ENCODE results near the gene LMO1. TPM values are rescaled to one million over a fixed set of nuclear protein-coding genes. Genes with fewer than 3 reads are reported as not detected.

Gene LMO1
- total RNA-seq, 1 experiment from 2014 or later = 0.27 TPM

- TF ChIP-seq ATF3 (IDR thresholded peaks at IDR 0.05) = no peak
- TF ChIP-seq POLR2AphosphoS5 (IDR thresholded peaks at IDR 0.05; ENCODE audit: low read depth, low read length) = no peak
- no peak for TF ChIP-seq SP1 (IDR thresholded peaks at IDR 0.05; ENCODE audit: low read depth)
- no peak for TF ChIP-seq CEBPB (IDR thresholded peaks at IDR 0.05; ENCODE audit: low read depth)
- no peak for TF ChIP-seq ZFX (IDR thresholded peaks at IDR 0.05)
- H3K27me3 ChIP-seq (ENCODE audit: insufficient read depth, low read length) = no peaks in the 10 kb centered on the region
- ChIA-PET CTCF (no interaction called here), RAD21 (ENCODE audit: low non-redundant PET in 1 of 2, low total read pairs in 2 of 2, uncharacterized antibody in 2 of 2, unreplicated experiment in 2 of 2) (no interaction called here), POLR2A (no interaction called here)
- ATAC-seq (no peak), DNase-seq (ENCODE audit: low read depth, low spot score) (no peak)
- H4K20me1 ChIP-seq (ENCODE audit: insufficient read depth) = no peaks in the 10 kb centered on the region
- H3K9ac ChIP-seq (ENCODE audit: low read length) = no peak overlapping the region
- H3K79me2 ChIP-seq (ENCODE audit: insufficient read depth, low read length) = no peaks in the 10 kb centered on the region
- H3K9me2 ChIP-seq (ENCODE audit: insufficient read depth) = no peaks in the 10 kb centered on the region
- no peaks in the 10 kb centered on the region for H3K4me1 ChIP-seq (ENCODE audit: control insufficient read depth in 1 of 2, insufficient read depth in 2 of 2, low read length in 2 of 2)
- H2AFZ ChIP-seq (ENCODE audit: low read depth, low read length, poor library complexity, severe bottlenecking) = no peak overlapping the region
- H3K27ac ChIP-seq (ENCODE audit: low read depth, low read length) = no peak overlapping the region
- no peaks in the 10 kb centered on the region for H3K9me3 ChIP-seq (ENCODE audit: control insufficient read depth in 1 of 2, insufficient read depth in 1 of 2, low read depth in 1 of 2, low read length in 2 of 2)
- no TSS peak for BruUV-seq (replicated peaks)
- no peak overlapping the region for H3K4me2 ChIP-seq (ENCODE audit: low read length)
- H3K4me3 ChIP-seq (replicated peaks in 1 of 2; ENCODE audit: low read depth in 1 of 2, low read length in 2 of 2) = no peak overlapping the region
- no peaks in the 10 kb centered on the region for H3K36me3 ChIP-seq (ENCODE audit: control insufficient read depth in 1 of 2, insufficient read depth in 2 of 2, low read length in 2 of 2)
- intact Hi-C loops (cut with micrococcal nuclease) = no loop called here
Measured at GRCh38 chr11:8213376-8213775, 50.3 kb downstream of the LMO1 start.

- peak; percentile 82 for ATAC-seq
Measured at GRCh38 chr11:8209208-8209807, 54.4 kb downstream of the LMO1 start.

More at GRCh38 chr11:8209208-8209807, 54.4 kb downstream of the LMO1 start:
- ChIA-PET CTCF (interaction anchor here (1.6 kb wide), 1 partner anchor 17 kb away, joined by 6 read pairs; no protein-coding TSS in a partner anchor), POLR2A (no interaction called here), RAD21 (ENCODE audit: low non-redundant PET in 1 of 2, low total read pairs in 2 of 2, uncharacterized antibody in 2 of 2, unreplicated experiment in 2 of 2) (no interaction called here)
- H4K20me1 ChIP-seq (ENCODE audit: insufficient read depth) = no peaks in the 10 kb centered on the region
- no peaks in the 10 kb centered on the region for H3K79me2 ChIP-seq (ENCODE audit: insufficient read depth, low read length)
- no peak overlapping the region for H3K27ac ChIP-seq (ENCODE audit: low read depth, low read length)
- H3K36me3 ChIP-seq (ENCODE audit: control insufficient read depth in 1 of 2, insufficient read depth in 2 of 2, low read length in 2 of 2) = no peaks in the 10 kb centered on the region
- no TSS peak for BruUV-seq (replicated peaks)
- no peak for DNase-seq (ENCODE audit: low read depth, low spot score)
- no peak overlapping the region for H2AFZ ChIP-seq (ENCODE audit: low read depth, low read length, poor library complexity, severe bottlenecking)
- H3K9ac ChIP-seq (ENCODE audit: low read length) = no peak overlapping the region
- H3K4me3 ChIP-seq (replicated peaks in 1 of 2; ENCODE audit: low read depth in 1 of 2, low read length in 2 of 2) = no peak overlapping the region
- no peaks in the 10 kb centered on the region for H3K4me1 ChIP-seq (ENCODE audit: control insufficient read depth in 1 of 2, insufficient read depth in 2 of 2, low read length in 2 of 2)
- no peak overlapping the region for H3K4me2 ChIP-seq (ENCODE audit: low read length)
- no peaks in the 10 kb centered on the region for H3K9me3 ChIP-seq (ENCODE audit: control insufficient read depth in 1 of 2, insufficient read depth in 1 of 2, low read depth in 1 of 2, low read length in 2 of 2)
- no peaks in the 10 kb centered on the region for H3K9me2 ChIP-seq (ENCODE audit: insufficient read depth)
- intact Hi-C loops (cut with micrococcal nuclease) = no loop called here
- no peaks in the 10 kb centered on the region for H3K27me3 ChIP-seq (ENCODE audit: insufficient read depth, low read length)
- TF ChIP-seq CTCF (IDR thresholded peaks at IDR 0.05 in 2 of 3, conservative IDR thresholded peaks at IDR 0.05 in 1 of 3; ENCODE audit: borderline replicate concordance in 1 of 3, insufficient read depth in 1 of 3, low read depth in 2 of 3, low read length in 2 of 3) (peak in 2 of 3 experiments; percentile 81 to 82; a peak in 4 of 6 replicates), POLR2AphosphoS5 (IDR thresholded peaks at IDR 0.05; ENCODE audit: low read depth, low read length) (no peak)

All from HCT116 (cell line).